Cardiac fibroblast (primary cell): Measurements from ENCODE around the gene CHAF1B.

Experiments used
- DNase-seq, 2 donors: peaks; one replicate each; pipeline versions ENCODE4 v3.0.0 to v3.0.0-alpha.2; 2010; ENCODE audit warnings: low read depth in 2 of 2
- H3K4me3 ChIP-seq, 2 donors: replicated peaks in 1 of 2; 1 replicate in 1 of 2; 2 replicates in 1 of 2; pipeline ENCODE4 v1.5.1; 2011; ENCODE audit warnings: low read depth in 2 of 2, low read length in 2 of 2, mild to moderate bottlenecking in 2 of 2, moderate library complexity in 1 of 2
- CTCF ChIP-seq: IDR thresholded peaks from one replicate; pipeline ENCODE4 v1.5.1; 2011; ENCODE audit warnings: low read depth, mild to moderate bottlenecking, low read length, inconsistent platforms

CHAF1B gene

GRCh38 chr21:36400719-36401118 lies 15.5 kb downstream of the CHAF1B start:
- TF ChIP-seq CTCF = no peak
- H3K4me3 ChIP-seq = no peak overlapping the region
- DNase-seq = no peak

- H3K4me3 ChIP-seq = no peak overlapping the region
- no peak for TF ChIP-seq CTCF
- DNase-seq = no peak
Observed at GRCh38 chr21:36402339-36402738, 17.1 kb downstream of the CHAF1B start.

- H3K4me3 ChIP-seq = no peak overlapping the region
- TF ChIP-seq CTCF = no peak
- DNase-seq = no peak
Observed at GRCh38 chr21:36403713-36404112, 18.5 kb downstream of the CHAF1B start.

- no peak for TF ChIP-seq CTCF
- H3K4me3 ChIP-seq = no peak overlapping the region
- DNase-seq = no peak
Observed at GRCh38 chr21:36408568-36408967, 23.4 kb downstream of the CHAF1B start.

- H3K4me3 ChIP-seq = no peak overlapping the region
- TF ChIP-seq CTCF = no peak
- DNase-seq = no peak
Observed at GRCh38 chr21:36411301-36411700, 26.1 kb downstream of the CHAF1B start.

- H3K4me3 ChIP-seq = no peak overlapping the region
- DNase-seq = no peak
- TF ChIP-seq CTCF = no peak
Observed at GRCh38 chr21:36412916-36413315, 27.7 kb downstream of the CHAF1B start.

- no peak for TF ChIP-seq CTCF
- DNase-seq = no peak
- H3K4me3 ChIP-seq = no peak overlapping the region
Observed at GRCh38 chr21:36415375-36415774, 30.2 kb downstream of the CHAF1B start.
